NOMO-1 treated with dmso at 0.1 percent for 144 hours (cell line): ENCODE measurements around the gene NOTCH1.
A peak's percentile ranks its signal among the peaks of the same experiment; 100 is the strongest.

Experiments
- DNase-seq: peaks from one replicate; lab custom pipeline; 2025; ENCODE audit not compliant: unreplicated experiment; lab: John Stamatoyannopoulos, UW

The NOTCH1 gene

GRCh38 chr9:136546697-136547501 lies 1.1 kb upstream of the NOTCH1 start:
- peak; percentile 20 for DNase-seq

- DNase-seq, result no peak
These were observed 220 bp downstream of the NOTCH1 start for GRCh38 chr9:136545692-136545964.

- no peak for DNase-seq
These were observed 720 bp downstream of the NOTCH1 start for GRCh38 chr9:136544964-136545691.

- no peak for DNase-seq
These were observed 1.3 kb downstream of the NOTCH1 start for GRCh38 chr9:136544548-136544963.

- DNase-seq, result no peak
These were observed 1.9 kb downstream of the NOTCH1 start for GRCh38 chr9:136543830-136544547.

- DNase-seq, result no peak
These were observed 2.6 kb downstream of the NOTCH1 start for GRCh38 chr9:136543280-136543679.

- DNase-seq, result no peak
These were observed 3.4 kb downstream of the NOTCH1 start for GRCh38 chr9:136542241-136543040.

- DNase-seq, result no peak
These were observed 4.1 kb downstream of the NOTCH1 start for GRCh38 chr9:136541709-136542108.

- DNase-seq, result no peak
These were observed 4.7 kb downstream of the NOTCH1 start for GRCh38 chr9:136541179-136541578.

GRCh38 chr9:136539427-136540421 lies 6.1 kb downstream of the NOTCH1 start:
- peak; percentile 100 for DNase-seq

- peak; percentile 58 for DNase-seq
These were observed 7.0 kb downstream of the NOTCH1 start for GRCh38 chr9:136538599-136539426.

GRCh38 chr9:136537896-136538598 lies 7.8 kb downstream of the NOTCH1 start:
- DNase-seq, result no peak

- DNase-seq, result no peak
These were observed 8.4 kb downstream of the NOTCH1 start for GRCh38 chr9:136537411-136537810.

- DNase-seq, result no peak
These were observed 9.1 kb downstream of the NOTCH1 start for GRCh38 chr9:136536721-136537241.

GRCh38 chr9:136536051-136536720 lies 9.7 kb downstream of the NOTCH1 start:
- no peak for DNase-seq

GRCh38 chr9:136535070-136535469 lies 10.8 kb downstream of the NOTCH1 start:
- DNase-seq, result no peak

GRCh38 chr9:136534366-136534765 lies 11.5 kb downstream of the NOTCH1 start:
- no peak for DNase-seq

- no peak for DNase-seq
These were observed 12.1 kb downstream of the NOTCH1 start for GRCh38 chr9:136533775-136534157.
